Endodermal cell (in vitro differentiated cells): ENCODE data around the gene CD302. TPM values are rescaled to one million over a fixed set of nuclear protein-coding genes. Genes with fewer than 3 reads are reported as not detected.
"Not testable (repeated sequence)": the region's sequence is repeated elsewhere in the genome, so short reads cannot be mapped to it uniquely, and the experiment has no call there.

Experiments
- DNase-seq: peaks from one replicate; pipeline ENCODE4 v3.0.0-alpha.2; 2017
- H3K27ac ChIP-seq: 2 replicates; pipeline ENCODE4 v1.5.1; 2013; ENCODE audit warnings: mild to moderate bottlenecking, low read depth, low read length, moderate library complexity
- H3K27me3 ChIP-seq: 2 replicates; pipeline ENCODE4 v1.6.1; 2013; ENCODE audit warnings: mild to moderate bottlenecking, low read length, moderate library complexity; ENCODE audit not compliant: insufficient read depth, control insufficient read depth, poor library complexity, severe bottlenecking
- H3K36me3 ChIP-seq: 2 replicates; pipeline ENCODE4 v1.7.0; 2013; ENCODE audit warnings: mild to moderate bottlenecking, low read length, moderate library complexity; ENCODE audit not compliant: control insufficient read depth, insufficient read depth
- H3K4me1 ChIP-seq: one replicate; pipeline ENCODE4 v1.7.0; 2013; ENCODE audit warnings: low read length; ENCODE audit not compliant: control insufficient read depth, insufficient read depth
- H3K4me3 ChIP-seq: 2 replicates; pipeline ENCODE4 v1.5.1; 2013; ENCODE audit warnings: mild to moderate bottlenecking, low read length, moderate library complexity
- H3K9ac ChIP-seq: 2 replicates; pipeline ENCODE4 v1.6.1; 2013; ENCODE audit warnings: mild to moderate bottlenecking, low read length, moderate library complexity; ENCODE audit not compliant: poor library complexity, severe bottlenecking; ENCODE audit errors: extremely low read depth
- H3K9me3 ChIP-seq: 2 replicates; pipeline ENCODE4 v1.6.1; 2013; ENCODE audit warnings: mild to moderate bottlenecking, low read length, moderate library complexity; ENCODE audit not compliant: control insufficient read depth
- H3K27ac Mint-ChIP-seq: 2 replicates; pipeline ENCODE4 v1.8.0; 2020; ENCODE audit warnings: mixed read lengths
- H3K27me3 Mint-ChIP-seq: 2 replicates; pipeline ENCODE4 v1.8.0; 2021; ENCODE audit warnings: mild to moderate bottlenecking, mixed read lengths; ENCODE audit not compliant: insufficient read depth
- H3K36me3 Mint-ChIP-seq: 2 replicates; pipeline ENCODE4 v1.8.0; 2020; ENCODE audit warnings: low read depth, mixed read lengths
- H3K4me1 Mint-ChIP-seq: 2 replicates; pipeline ENCODE4 v1.8.0; 2020; ENCODE audit warnings: mixed read lengths
- H3K4me3 Mint-ChIP-seq: 2 replicates; pipeline ENCODE4 v1.8.0; 2020; ENCODE audit warnings: mild to moderate bottlenecking, moderate library complexity, mixed read lengths
- H3K9me3 Mint-ChIP-seq: 2 replicates; pipeline ENCODE4 v1.8.0; 2020; ENCODE audit warnings: mild to moderate bottlenecking, mixed read lengths
- CTCF ChIP-seq: fragments of 200-600 bp; sonication (generic); conservative IDR thresholded peaks from 2 replicates; pipeline ENCODE4 v1.5.0; 2021; ENCODE audit warnings: antibody characterized with exemption, mild to moderate bottlenecking
- WGBS, 2 experiments: methylation state at CpG; one replicate each; pipeline versions ENCODE4 v1.1.5 to v1.1.7; 2013; ENCODE audit warnings: missing lambda C conversion rate in 2 of 2, mixed read lengths in 1 of 2; ENCODE audit not compliant: insufficient coverage in 1 of 2, insufficient read length in 1 of 2; 5-methylcytosine and 5-hydroxymethylcytosine counted together
- total RNA-seq, 2 donors: library from RNA; stranded (reverse); fragmentation: NEBNext Ultra II Directional in 1 of 2; extraction: Animal tissue kit (Norgen Biotek cat#: 25700) in 1 of 2; gene quantifications; 2 replicates in 1 of 2; 3 replicates in 1 of 2; pipeline ENCODE4 v1.2.1, GENCODE V29; 2021

CD302 gene
- total RNA-seq, 2 donors from 2014 or later: 1.9 to 2.7 TPM

DNA sequence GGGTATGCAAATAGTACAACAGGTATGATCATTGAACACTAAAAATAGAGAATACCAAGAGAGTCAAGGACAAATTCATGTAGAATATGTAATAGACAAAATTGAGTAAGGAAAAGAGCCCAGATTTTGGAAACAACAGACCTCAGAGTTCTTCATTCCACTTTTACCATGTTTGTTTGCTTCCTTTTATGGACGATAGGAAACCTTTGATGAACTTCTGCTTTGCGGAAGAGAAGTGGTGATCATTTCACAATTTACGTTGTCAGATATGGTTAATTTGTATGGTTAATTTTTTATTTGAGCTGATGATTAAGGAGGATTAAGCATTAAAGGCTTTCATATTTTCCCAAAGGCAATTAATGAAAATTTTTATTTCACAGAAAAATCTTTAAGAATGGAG lies 69.4 kb downstream of the CD302 start:
- peaks cover 79% of the 10 kb centered on the region for H3K36me3 Mint-ChIP-seq
- TF ChIP-seq CTCF: no peak
- WGBS, 2 experiments: 94 to 100% methylated on average over 1 to 3 of the region's 3 CpGs

DNA sequence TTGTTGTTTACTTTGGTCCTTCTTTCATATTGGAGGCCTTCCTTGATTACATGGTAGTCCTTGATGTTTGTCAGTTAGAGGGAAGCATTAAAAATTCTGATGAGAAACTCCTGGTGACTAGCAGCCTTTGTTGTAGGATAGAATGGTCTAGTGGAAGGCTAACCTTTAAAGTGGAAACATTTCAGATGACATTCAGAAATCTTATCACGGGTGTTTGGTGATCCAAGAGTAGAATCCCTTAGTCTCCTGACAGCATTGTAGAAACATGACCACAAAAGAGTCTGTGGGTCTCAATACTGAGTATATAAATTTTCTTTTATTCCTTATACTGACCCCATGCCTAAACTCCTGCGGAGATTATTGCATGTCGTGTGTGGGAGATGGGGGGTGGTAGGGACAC lies 72.3 kb downstream of the CD302 start:
- Histone ChIP-seq H3K27me3 (no peaks in the 10 kb centered on the region), H3K27ac (no peak overlapping the region), H3K9ac (no peak overlapping the region), H3K9me3 (peaks cover 18% of the 10 kb centered on the region), H3K36me3 (peaks cover 83% of the 10 kb centered on the region), H3K4me1 (no peaks in the 10 kb centered on the region), H3K4me3 (no peak overlapping the region)
- Mint-ChIP-seq H3K27me3 (no peaks in the 10 kb centered on the region), H3K4me3 (no peak overlapping the region), H3K27ac (no peak overlapping the region), H3K4me1 (no peaks in the 10 kb centered on the region), H3K9me3 (peaks cover 16% of the 10 kb centered on the region), H3K36me3 (peaks cover 78% of the 10 kb centered on the region)
- no peak for DNase-seq
- no peak for TF ChIP-seq CTCF
- 96% methylated on average over 3 of the region's 3 CpGs; no CpG with 5 or more reads in 1 of the 2 experiments for WGBS, 2 experiments

More for the DNA sequence above, 69.4 kb downstream of the CD302 start:
- no peak overlapping the region for H3K4me3 Mint-ChIP-seq
- no peaks in the 10 kb centered on the region for H3K4me1 Mint-ChIP-seq
- peaks cover 16% of the 10 kb centered on the region for H3K9me3 Mint-ChIP-seq
- no peaks in the 10 kb centered on the region for H3K27me3 Mint-ChIP-seq
- no peak overlapping the region for H3K4me3 ChIP-seq
- H3K4me1 ChIP-seq: no peaks in the 10 kb centered on the region
- peaks cover 81% of the 10 kb centered on the region for H3K36me3 ChIP-seq
- no peak overlapping the region for H3K9ac ChIP-seq
- peaks cover 13% of the 10 kb centered on the region for H3K9me3 ChIP-seq
- H3K27ac Mint-ChIP-seq: no peak overlapping the region
- H3K27ac ChIP-seq: no peak overlapping the region
- H3K27me3 ChIP-seq: no peaks in the 10 kb centered on the region
- no peak for DNase-seq

DNA sequence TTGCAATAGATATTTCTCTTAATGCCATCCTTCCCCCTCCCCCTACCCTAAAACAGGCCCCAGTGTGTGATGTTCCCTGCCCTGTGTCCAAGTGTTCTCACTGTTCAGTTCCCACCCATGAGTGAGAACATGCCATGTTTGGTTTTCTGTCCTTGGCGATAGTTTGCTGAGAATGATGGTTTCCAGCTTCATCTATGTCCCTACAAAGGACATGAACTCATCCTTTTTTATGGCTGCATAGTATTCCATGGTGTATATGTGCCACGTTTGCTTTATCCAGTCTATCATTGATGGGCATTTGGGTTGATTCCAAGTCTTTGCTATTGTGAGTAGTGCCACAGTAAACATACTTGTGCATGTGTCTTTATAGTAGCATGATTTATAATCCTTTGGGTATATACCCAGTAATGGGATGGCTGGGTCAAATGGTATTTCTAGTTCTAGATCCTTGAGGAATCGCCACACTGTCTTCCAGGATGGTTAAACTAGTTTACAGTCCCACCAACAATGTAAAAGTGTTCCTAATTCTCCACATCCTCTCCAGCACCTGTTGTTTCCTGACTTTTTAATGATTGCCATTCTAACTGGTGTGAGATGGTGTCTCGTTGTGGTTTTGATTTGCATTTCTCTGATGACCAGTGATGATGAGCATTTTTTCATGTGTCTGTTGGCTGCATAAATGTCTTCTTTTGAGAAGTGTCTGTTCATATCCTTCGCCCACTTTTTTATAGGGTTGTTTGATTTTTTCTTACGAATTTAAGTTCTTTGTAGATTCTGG lies 73.0 kb downstream of the CD302 start:
- H3K4me3 ChIP-seq, H3K9ac ChIP-seq, H3K4me1 Mint-ChIP-seq, H3K4me1 ChIP-seq, H3K27me3 ChIP-seq, DNase-seq, H3K27ac ChIP-seq, H3K27me3 Mint-ChIP-seq, H3K4me3 Mint-ChIP-seq, H3K27ac Mint-ChIP-seq: not testable (repeated sequence)
- H3K36me3 ChIP-seq: peaks cover 83% of the 10 kb centered on the region
- peaks cover 16% of the 10 kb centered on the region for H3K9me3 Mint-ChIP-seq
- H3K9me3 ChIP-seq: peaks cover 18% of the 10 kb centered on the region
- peaks cover 80% of the 10 kb centered on the region for H3K36me3 Mint-ChIP-seq
- 59 to 84% methylated on average over 4 to 5 of the region's 6 CpGs for WGBS, 2 experiments
